GM19397 (cell line): ENCODE data around the gene HYAL2.
A peak's percentile ranks its signal among the peaks of the same experiment; 100 is the strongest.

Experiments
- ATAC-seq: cut with Tn5 transposase; IDR thresholded peaks from one replicate; pipeline ENCODE4 v1.9.1; 2021; ENCODE audit warnings: mild to moderate bottlenecking, moderate library complexity; ENCODE audit not compliant: unreplicated experiment

HYAL2 gene

DNA sequence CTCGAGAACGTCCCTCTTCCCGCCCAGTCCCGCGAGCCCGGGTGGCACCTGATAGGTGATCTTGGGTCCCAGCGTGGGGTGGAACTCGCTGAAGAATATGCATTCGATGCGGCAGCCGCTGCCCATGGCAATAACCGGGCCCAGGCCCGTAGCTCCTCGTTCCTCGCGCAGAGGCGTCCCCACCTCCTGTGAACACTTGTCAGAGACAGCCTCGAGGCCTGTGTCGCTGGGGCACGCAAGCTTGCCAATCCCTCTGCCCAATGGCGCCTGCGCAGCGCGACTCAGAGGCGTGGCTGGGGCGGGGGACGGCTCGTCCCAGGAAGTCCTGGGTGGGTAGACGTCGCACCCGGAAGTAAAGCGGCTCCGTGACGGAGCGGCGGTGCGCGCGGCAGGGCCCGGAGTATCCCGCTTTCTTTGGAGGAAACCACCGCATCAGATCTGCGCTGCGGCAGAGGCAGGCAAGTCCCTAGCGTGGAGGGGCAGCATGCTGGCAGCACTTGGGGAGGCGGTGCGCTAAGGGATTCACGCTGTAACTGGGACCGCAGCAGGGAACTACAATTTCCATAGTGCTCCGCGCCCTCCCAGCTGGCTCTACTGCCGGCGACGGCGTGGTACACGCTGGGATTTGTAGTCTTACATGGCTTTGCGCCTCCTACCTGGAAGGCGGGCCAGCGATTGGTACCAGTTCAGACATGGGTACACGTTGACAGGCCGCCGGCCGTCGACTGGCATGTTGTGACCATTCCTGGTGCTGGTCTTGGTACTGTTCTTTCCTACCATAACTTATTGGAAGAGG, 28.2 kb upstream of the HYAL2 start, which contains the start of the genes CYB561D2 and NPRL2:
Gene CYB561D2, plus strand, starts transcription at position 336 of the 796 bp plus-strand sequence. CDS start 572 bp downstream, outside the sequence.
Gene NPRL2, minus strand, starts transcription at position 249 of the 796 bp plus-strand sequence. Its CDS starts 123 bp downstream, at position 126.
- peak; percentile 84 for ATAC-seq

DNA sequence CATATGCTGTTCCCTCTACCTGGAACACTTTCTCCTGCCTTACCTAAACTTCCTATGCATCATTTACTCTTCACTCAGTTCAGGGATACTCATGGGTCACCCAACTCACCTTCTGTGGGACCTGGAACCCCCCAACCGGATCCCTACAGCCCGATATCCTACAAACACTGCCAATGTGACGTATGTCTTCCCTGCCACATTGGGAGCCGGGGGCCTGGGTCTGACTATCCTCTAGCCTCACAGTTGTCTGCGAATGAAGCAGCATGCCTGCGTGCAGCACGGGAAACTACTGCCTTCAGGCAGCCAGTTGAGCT, 27.6 kb upstream of the HYAL2 start:
- ATAC-seq, result no peak

DNA sequence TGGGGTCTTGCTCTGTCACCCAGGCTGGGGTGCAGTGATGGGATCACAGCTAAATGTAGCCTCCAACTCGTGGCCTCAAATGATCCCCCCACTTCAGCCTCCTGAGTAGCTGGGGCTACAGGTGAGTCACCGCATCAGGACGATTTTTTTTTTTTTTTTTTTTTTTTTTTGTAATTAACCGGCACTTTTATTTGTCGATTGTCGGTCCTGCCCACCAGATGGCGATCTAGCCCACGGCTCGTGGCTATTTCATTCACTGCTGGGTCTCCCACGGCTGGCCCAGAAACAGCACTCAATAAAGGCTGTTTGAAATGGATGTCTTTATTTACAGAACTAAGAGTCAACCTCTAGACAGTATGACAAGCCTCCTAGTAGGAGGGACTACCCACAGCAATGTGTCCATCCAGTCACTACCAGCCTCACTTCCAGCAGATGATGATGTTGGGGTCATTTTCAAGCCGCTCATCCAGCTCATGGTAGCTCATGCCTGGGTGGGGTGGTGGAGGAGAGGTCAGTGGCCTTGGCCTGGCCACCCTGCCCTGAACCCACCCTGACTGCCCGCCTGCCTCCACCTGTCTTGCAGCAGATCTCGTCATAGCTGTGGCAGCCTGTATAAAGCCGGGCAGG, 24.8 kb upstream of the HYAL2 start:
- ATAC-seq, result no peak

DNA sequence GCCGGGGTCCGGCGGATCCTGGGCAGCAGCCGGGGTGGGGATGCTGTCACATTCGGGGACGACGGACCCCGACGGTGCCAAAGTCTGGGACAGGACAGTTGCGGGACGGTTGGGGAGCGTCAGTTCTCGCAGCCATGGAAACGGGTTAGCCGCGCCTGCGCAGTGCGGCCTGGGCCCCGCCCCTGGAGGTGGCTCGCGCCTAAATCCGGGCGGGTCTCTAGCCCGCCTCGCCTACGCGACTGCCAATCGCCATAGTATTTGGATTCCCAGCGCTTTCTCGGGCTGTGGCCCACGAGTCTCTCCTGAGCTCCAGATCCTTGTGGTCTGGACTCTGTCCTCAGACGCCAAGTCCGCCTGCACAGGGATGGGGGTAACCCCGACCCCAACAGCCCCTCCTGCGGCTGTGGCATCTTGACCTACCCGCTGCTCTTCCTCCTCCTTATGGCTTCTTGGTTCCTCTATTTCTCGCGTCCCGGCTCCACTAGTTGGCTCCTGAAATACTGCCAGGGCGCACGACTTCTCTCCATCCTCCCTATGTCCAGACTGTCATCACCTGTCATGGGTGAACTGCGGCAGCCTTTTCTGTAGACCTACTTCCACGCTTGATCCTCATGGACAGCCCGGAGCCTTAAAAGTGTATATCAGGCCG, 23.2 kb upstream of the HYAL2 start, which contains the start of gene ZMYND10:
Gene ZMYND10, minus strand, starts transcription at position 147 of the 649 bp plus-strand sequence. CDS start 153 bp downstream, outside the sequence.
- no peak for ATAC-seq

DNA sequence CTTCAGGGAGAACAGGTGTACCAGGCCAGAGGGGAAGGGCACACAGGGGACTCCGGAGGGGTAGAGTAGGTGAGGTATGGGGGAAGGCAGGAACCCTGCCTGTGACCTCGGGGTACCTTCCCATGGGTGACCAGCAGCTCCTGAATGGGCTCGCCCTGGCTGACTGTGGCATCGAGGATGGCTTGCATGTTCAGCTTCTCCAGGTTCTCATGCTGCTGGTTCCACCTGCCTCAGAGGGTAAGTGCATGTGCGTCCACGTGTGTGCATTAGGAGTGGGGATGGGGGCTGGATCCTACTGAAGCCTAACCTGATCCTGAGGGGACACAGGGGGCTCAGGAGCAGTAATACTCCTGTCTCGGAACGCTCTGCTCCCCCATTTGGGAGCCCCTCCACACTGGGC, 22.5 kb upstream of the HYAL2 start:
- ATAC-seq, result no peak

DNA sequence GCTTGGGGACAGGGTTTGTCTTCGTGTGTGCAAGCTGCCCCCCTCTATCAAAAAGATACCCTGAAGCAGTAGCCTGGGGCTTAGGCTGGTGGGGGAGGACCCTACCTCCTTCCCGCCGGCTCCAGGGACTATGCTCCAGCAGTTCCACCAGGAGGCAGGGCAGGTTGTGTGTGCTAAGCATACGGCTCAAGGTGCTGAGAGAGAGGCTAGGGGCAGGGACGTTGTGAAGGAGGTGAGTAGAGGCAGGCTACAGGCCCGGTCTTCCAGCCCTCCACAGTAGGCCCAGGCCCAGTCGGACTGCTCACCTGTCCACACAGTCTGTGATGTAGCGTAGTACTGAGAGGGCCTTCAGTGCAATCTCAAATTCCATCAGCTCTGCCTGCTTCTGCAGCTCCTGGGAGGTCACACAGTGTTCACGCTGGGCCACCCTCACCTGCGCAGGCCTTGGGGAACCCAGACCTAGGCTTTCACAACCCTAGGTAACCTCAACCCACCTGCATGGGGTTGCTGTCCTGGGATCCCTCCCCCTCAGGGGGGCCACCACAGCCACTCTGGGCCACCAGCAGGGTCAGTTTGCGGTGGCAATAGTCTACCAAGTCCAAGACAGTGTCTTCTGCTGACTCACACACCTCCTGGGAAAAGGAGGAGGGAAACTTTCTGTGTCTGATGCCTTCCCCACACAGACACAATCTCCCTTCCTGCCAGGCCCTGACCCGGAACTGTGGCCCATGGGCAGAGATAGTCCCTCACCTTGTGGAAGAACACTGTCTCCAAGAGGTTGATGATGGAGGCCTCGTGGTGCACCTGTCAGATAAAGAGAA, 20.5 kb upstream of the HYAL2 start:
- no peak for ATAC-seq

DNA sequence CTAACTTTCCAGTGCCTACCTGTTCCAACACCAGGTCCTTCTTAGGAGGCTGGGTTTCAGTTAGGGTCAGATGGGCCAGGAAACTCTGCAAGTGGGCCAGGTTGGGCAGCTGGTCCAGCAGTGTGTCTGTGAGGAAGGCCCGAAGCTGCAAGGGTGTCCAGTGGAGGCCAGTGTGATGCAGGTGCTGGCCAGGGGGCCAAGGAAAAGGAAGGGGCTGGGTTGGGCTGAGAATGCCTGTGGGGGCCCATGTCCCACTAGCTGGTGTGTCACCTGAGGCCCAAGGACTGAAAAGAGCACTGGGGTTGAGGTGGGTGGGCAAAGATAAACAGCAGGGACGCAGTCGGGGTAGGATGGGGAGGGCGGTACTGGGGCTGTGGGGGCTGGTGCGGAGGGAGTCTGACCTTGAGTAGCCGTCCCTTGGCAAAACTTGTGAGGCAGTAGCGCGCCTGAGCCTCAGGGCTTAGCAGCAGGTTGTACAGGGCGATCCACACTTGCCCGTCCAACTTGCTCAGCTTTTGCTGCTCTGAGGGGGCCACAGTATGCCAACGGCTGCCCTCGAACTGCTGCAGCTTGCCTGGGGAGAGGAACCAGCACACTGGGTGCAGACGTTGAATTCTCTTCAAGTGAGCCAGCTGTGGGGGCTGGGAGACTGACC, 19.6 kb upstream of the HYAL2 start:
- no peak for ATAC-seq

DNA sequence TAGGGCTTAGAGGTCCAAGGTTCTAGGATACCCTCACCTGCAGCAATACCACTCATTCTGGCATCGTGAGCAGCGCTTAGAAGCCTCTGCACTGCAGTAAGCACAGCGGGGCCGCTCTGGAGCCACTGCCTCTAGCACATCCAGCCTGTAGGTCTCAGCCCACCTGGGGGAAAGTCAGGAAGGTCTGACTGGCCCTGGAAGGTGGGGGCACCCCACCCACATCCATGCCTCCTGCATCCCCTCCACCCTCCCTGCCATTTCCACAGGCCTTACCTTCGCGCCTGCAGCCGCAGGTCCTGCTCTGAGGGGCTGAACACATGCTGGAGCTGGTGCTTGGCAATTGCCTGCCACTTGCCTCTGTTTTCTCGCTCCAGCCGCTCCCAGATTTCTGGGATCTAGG, 19.0 kb upstream of the HYAL2 start:
- no peak for ATAC-seq

DNA sequence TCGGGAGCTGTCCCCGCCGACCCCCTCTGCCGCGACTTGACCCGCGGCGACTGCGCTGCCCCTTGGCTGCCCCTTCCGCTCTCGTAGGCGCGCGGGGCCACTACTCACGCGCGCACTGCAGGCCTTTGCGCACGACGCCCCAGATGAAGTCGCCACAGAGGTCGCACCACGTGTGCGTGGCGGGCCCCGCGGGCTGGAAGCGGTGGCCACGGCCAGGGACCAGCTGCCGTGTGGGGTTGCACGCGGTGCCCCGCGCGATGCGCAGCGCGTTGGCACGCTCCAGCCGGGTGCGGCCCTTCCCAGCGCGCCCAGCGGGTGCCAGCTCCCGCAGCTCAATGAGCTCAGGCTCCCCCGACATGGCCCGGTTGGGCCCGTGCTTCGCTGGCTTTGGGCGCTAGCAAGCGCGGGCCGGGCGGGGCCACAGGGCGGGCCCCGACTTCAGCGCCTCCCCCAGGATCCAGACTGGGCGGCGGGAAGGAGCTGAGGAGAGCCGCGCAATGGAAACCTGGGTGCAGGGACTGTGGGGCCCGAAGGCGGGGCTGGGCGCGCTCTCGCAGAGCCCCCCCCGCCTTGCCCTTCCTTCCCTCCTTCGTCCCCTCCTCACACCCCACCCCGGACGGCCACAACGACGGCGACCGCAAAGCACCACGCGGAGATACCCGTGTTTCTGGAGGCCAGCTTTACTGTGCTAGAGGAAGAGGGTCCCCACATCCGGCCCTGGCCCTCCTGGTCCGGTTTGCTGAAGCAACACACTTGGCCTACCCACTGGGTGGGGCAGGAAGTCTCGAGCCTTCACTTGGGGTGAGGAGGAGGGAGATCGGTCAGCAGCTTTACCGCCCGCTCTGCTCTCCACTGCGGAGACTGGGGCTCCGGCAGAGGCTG, 18.1 kb upstream of the HYAL2 start, which contains the start of gene RASSF1:
Gene RASSF1, minus strand, starts transcription at position 389 of the 882 bp plus-strand sequence. Its CDS starts 31 bp downstream, at position 358.
- ATAC-seq, result no peak

DNA sequence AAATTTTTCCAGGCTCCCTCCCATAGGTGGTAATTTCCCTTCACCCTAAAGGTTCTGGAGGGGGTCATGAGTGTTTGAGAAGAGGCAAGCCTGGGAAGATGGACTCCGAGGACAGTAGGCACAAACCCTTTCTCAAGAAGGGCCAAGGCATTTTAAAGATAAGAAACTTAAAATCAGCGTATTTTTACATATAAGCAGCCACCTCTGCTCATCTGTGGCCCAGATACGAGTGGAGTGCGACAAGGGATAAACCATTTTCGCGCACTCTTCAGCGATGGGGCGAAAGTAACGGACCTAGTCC, 17.6 kb upstream of the HYAL2 start:
- no peak for ATAC-seq

DNA sequence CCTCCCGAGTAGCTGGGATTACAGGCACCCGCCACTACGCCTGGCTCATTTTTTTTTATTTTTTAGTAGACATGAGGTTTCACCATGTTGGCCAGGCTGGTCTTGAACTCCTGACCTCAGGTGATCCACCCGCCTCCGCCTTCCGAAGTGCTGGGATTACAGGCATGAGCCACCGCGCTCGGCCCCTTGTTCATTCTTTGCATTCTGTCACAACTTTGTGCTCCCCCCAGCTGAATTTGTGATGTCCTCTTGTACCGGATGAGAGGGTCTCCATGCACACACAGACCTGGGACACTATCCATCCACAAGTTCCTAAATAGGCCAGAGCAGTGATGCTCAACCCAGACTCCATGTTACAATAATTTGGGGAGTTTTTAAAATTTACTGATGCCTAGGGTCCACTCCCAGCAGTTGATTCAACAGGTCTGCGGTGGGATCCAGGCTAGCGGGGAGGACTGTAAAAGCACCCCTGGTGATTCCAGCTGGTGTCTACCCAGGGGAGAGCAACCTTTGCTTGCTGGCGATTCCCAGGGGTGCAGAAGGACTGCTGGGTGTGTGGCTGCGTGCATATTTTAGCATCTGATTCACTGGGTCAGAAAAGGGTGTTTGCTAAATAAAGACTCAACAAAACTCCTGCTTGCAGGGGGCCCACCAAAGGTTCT, 17.1 kb upstream of the HYAL2 start:
- no peak for ATAC-seq

DNA sequence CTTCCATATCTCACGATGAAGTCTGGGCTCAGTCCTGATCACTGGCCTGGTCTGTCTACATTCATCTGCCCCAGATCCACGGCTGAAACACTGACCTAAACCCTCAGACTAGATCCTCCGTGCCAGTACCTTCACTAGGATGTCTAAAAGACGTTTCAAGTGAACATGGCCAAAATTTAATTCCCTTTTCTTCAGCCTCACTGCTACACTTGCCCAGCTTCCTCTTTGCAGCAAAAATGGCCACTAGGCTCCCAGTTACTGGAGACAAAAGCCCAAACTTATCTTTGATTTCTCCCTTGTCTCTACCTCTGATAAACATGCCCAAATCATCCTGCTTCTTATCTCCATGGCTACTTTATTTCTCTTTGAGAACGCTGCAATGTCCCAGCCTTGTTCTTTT, 16.4 kb upstream of the HYAL2 start:
- no peak for ATAC-seq

DNA sequence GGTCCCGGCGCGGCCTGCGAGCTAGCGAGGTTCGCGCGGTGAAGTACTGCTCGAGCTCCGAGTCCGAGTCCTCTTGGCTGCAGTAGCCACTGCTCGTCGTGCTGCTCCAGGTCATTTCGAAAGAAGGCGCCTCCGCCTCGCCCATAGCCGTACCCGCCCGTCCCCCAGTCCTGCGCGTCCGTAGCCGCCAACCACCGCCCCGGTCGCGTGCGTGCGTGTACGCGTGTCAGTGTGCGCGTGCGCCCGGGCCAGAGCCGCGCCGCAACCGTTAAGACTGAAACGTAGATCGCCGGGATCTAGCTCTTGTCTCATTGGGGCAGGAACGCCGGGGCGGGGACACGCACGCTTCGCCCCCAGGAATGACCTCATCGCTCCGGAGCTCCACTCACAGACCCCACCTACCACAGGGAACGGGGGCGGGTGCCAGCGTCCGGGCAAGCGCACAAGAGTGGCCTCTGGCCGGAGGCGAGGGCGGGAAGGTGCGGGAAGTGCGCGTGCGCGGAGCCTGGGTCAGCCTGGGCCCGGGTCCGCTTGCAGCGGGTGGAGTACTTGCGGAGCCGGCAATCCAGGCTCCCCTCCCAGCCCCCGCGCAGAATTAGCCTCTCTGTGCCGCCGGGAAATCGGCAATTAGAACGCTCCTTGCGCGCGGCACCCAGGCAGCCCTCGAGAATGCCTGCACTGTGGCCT, 14.8 kb upstream of the HYAL2 start:
- ATAC-seq, result peak; percentile 74

DNA sequence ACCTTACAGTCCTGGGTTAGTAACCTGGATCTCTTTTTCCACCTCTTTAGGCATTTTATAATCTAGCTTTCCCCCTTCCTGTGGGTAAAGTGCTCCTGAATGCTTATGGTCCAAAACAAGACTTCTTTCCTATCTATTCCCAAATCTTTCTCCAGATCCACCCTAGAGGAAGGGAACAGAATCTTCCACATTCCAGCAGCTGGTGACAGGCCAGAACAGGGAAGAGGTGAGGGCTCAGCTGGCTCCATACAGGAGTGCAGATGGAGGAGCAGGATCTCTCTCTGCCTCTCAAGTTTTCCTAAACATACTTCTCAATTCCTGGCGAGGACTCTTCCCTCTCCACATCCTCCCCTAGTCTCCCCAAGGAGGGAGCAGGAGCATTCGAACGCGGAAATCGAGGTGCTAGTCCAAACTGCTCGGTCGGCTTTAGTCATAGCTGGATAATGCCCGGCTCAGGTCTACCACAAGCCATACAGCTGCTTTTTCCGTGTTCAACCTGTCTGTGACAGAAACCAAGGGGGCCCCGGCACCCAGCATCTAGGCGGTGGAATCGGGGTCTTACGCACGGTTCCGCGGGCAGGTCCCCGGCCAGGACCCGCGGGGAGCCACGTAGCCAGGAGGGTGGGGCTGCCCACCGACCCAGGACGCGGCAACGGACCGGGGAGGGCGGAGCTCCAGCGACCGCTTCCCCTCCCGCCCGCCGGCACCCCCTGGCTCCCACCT, 14.1 kb upstream of the HYAL2 start:
- peak; percentile 26 for ATAC-seq

DNA sequence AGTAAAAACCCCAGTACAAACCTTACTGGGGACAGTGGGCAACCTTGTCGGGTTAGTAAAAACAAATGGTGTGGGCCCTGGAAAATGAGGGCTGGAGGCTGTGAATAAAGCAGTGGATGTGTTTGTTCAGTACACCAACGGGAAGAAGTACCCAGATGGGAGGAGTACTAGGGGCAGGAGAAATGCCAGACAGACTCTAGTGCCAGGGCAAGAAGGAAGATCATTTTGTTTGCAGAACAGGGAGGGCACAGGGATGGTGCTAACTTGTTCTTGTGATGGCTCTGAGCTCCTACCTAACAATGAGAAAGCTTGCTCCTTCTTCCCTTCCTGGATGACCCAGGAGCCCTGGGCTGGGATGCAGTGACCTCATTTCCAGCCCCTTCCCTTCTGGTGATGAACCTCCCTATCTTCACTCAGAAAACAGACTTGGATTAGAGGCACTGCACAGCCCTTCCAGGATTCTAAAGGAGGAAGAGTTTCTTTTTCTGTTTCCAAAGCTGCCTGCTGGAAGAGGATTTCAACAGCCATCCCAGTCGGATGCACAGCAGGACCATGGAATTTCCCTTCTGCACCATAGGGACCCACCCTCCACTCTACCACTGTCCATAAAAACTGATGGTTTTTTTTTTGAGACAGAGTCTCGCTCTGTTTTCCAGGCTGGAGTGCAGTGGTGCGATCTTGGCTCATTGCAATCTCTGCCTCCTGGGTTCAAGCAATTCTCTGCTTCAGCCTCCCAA, 12.0 kb upstream of the HYAL2 start:
- no peak for ATAC-seq

DNA sequence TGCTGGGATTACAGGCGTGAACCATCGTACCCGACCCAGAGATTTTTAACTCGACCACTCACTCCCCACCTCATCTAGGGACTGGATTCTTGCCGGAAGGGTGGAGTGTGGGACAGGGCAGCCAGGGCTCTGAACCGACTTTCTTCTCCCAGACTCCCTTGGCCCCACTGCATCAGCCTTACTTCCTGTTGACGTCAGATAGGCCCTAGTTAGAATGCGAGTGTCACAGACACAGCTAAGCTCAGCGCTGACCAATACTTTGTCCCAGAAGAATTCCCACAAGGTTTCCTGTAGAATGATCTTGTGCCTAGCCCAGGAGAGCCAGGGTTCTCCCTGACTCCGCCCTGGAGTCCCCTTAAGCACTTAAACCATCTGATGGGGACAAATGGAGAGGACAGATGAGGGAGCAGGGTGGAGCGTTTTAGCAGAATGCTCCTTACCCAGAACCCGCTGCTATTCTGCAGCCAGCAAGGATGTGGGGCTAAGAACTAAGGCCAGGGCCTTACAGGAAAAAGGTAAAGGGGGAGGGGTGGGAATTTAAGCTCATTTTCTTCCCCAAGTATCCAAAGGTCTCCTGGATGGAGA, 11.3 kb upstream of the HYAL2 start:
- ATAC-seq, result no peak
